WERI-Rb-1 (cell line): Measurements from ENCODE around the gene MAN2A1.

Experiments
- DNase-seq: peaks from one replicate; pipeline ENCODE4 v3.0.0-alpha.2; 2020
- H3K27ac ChIP-seq: fragments of 250-450 bp; sonication (Bioruptor Pico); 2 replicates; pipeline ENCODE4 v1.5.1; 2020; ENCODE audit warnings: mild to moderate bottlenecking, moderate library complexity
- H3K27me3 ChIP-seq: fragments of 250-450 bp; sonication (Bioruptor Pico); 2 replicates; pipeline ENCODE4 v1.5.1; 2021; ENCODE audit warnings: mild to moderate bottlenecking, low read depth, moderate library complexity; ENCODE audit not compliant: insufficient read depth, severe bottlenecking
- H3K36me3 ChIP-seq: fragments of 250-450 bp; sonication (Bioruptor Pico); 2 replicates; pipeline ENCODE4 v1.5.1; 2020; ENCODE audit warnings: mild to moderate bottlenecking, moderate library complexity
- H3K4me3 ChIP-seq: 2 replicates; pipeline ENCODE4 v1.5.1; 2011; ENCODE audit warnings: low read depth, mild to moderate bottlenecking, control low read depth, low read length
- H3K9me3 ChIP-seq: fragments of 250-450 bp; sonication (Bioruptor Pico); 2 replicates; pipeline ENCODE4 v1.5.1; 2021; ENCODE audit warnings: mild to moderate bottlenecking, moderate library complexity; ENCODE audit not compliant: severe bottlenecking
- CTCF ChIP-seq: IDR thresholded peaks from 2 replicates; pipeline ENCODE4 v1.5.1; 2011; ENCODE audit warnings: low read depth, mild to moderate bottlenecking, control low read depth, inconsistent platforms, low read length

Gene MAN2A1

GRCh38 chr5:109656829-109657228, 32.9 kb upstream of the MAN2A1 start:
- H3K27ac ChIP-seq: no peak overlapping the region
- no peaks in the 10 kb centered on the region for H3K9me3 ChIP-seq
- no peak for TF ChIP-seq CTCF

GRCh38 chr5:109659901-109660300, 29.8 kb upstream of the MAN2A1 start:
- Histone ChIP-seq H3K27me3 (no peaks in the 10 kb centered on the region), H3K27ac (no peak overlapping the region)
- no peak for TF ChIP-seq CTCF

More at GRCh38 chr5:109656829-109657228, 32.9 kb upstream of the MAN2A1 start:
- H3K4me3 ChIP-seq: no peak overlapping the region
- H3K27me3 ChIP-seq: no peaks in the 10 kb centered on the region
- no peak for DNase-seq
- no peaks in the 10 kb centered on the region for H3K36me3 ChIP-seq

GRCh38 chr5:109660301-109660700, 29.4 kb upstream of the MAN2A1 start:
- Histone ChIP-seq H3K9me3 (no peaks in the 10 kb centered on the region), H3K27ac (no peak overlapping the region), H3K27me3 (no peaks in the 10 kb centered on the region), H3K4me3 (no peak overlapping the region), H3K36me3 (no peaks in the 10 kb centered on the region)
- TF ChIP-seq CTCF: no peak
- DNase-seq: no peak

More at GRCh38 chr5:109659901-109660300, 29.8 kb upstream of the MAN2A1 start:
- no peak for DNase-seq
- no peaks in the 10 kb centered on the region for H3K36me3 ChIP-seq
- H3K4me3 ChIP-seq: no peak overlapping the region
- no peaks in the 10 kb centered on the region for H3K9me3 ChIP-seq

GRCh38 chr5:109668237-109668636, 21.5 kb upstream of the MAN2A1 start:
- TF ChIP-seq CTCF: no peak
- H3K27ac ChIP-seq: no peak overlapping the region
- H3K9me3 ChIP-seq: no peaks in the 10 kb centered on the region
- no peak overlapping the region for H3K4me3 ChIP-seq
- H3K27me3 ChIP-seq: no peaks in the 10 kb centered on the region
- DNase-seq: no peak
- no peaks in the 10 kb centered on the region for H3K36me3 ChIP-seq

GRCh38 chr5:109668668-109669422, 20.9 kb upstream of the MAN2A1 start:
- Histone ChIP-seq H3K4me3 (no peak overlapping the region), H3K9me3 (no peaks in the 10 kb centered on the region), H3K36me3 (no peaks in the 10 kb centered on the region), H3K27me3 (no peaks in the 10 kb centered on the region), H3K27ac (no peak overlapping the region)
- no peak for DNase-seq
- TF ChIP-seq CTCF: no peak
